K562 (cell line): Measurements from ENCODE around the gene LYRM7. TPM values are rescaled to one million over a fixed set of nuclear protein-coding genes. Genes with fewer than 3 reads are reported as not detected.
A peak's percentile ranks its signal among the peaks of the same experiment; 100 is the strongest.

ENCODE experiments used
- BCOR ChIP-seq: fragments of 450-650 bp; IDR thresholded peaks from 2 replicates; pipeline ENCODE4 v1.6.1; 2016
- ELF1 ChIP-seq: fragments of 200-800 bp; sonication (Bioruptor generic); IDR thresholded peaks from 2 replicates; pipeline ENCODE4 v1.6.1; 2016; ENCODE audit warnings: missing genetic modification characterization, missing compliant biosample characterization
- ETV1 ChIP-seq: fragments of 450-650 bp; conservative IDR thresholded peaks from 2 replicates; pipeline ENCODE4 v1.6.1; 2016; ENCODE audit warnings: missing genetic modification characterization, control low read depth, low read depth, missing compliant biosample characterization
- HNRNPH1 ChIP-seq: fragments of 200-400 bp; formaldehyde crosslinking; optimal IDR thresholded peaks from 2 replicates; pipeline ENCODE3; 2017; ENCODE audit warnings: low read depth, mild to moderate bottlenecking, low read length, moderate library complexity
- JUNB ChIP-seq: fragments of 450-650 bp; formaldehyde crosslinking; conservative IDR thresholded peaks from 2 replicates; pipeline ENCODE4 v1.4.0; 2020; ENCODE audit warnings: mild to moderate bottlenecking
- MAX ChIP-seq: sonication (generic); formaldehyde crosslinking; IDR thresholded peaks from 2 replicates; pipeline ENCODE4 v1.9.0; 2022; ENCODE audit warnings: mild to moderate bottlenecking, missing genetic modification reagents
- PRDM10 ChIP-seq: fragments of 450-650 bp; IDR thresholded peaks from 2 replicates; pipeline ENCODE4 v1.6.1; 2018; ENCODE audit not compliant: partially characterized antibody
- RCOR1 ChIP-seq, 2 experiments: IDR thresholded peaks; 2 replicates each; pipeline ENCODE4 v1.6.1; 2012; ENCODE audit warnings: low read depth in 2 of 2, low read length in 2 of 2, borderline replicate concordance in 1 of 2, improper control_type of control experiment in 1 of 2
- USF2 ChIP-seq: sonication (generic); formaldehyde crosslinking; IDR thresholded peaks from 2 replicates; pipeline ENCODE4 v1.5.0; 2020; ENCODE audit warnings: missing genetic modification reagents
- ZNF318 ChIP-seq, 2 experiments: fragments of 450-650 bp; IDR thresholded peaks; 2 replicates each; pipeline ENCODE4 v1.6.1; 2016; ENCODE audit warnings: mild to moderate bottlenecking in 2 of 2, borderline replicate concordance in 1 of 2, low read depth in 1 of 2, moderate library complexity in 1 of 2
- polyA plus RNA-seq, 8 experiments: library from polyadenylated mRNA; depleted of rRNA in 4 of 8; stranded (reverse) in 5 of 8; unstranded in 3 of 8; fragments of >200 nt; fragmentation: Nextera tagmentation in 2 of 8; fragmentation: Illumina TruSeq in 1 of 8; extraction: Ambion mirVana in 2 of 8; extraction: Trizol in 1 of 8; gene quantifications; 2 replicates each; pipeline versions ENCODE4 v1.2.1 to v1.2.3, GENCODE V29; 2011 to 2014; ENCODE audit warnings: inconsistent platforms in 1 of 8, missing spikeins in 1 of 8
- total RNA-seq, 7 experiments: library from RNA; depleted of rRNA in 6 of 7; stranded (reverse); fragments of >200 nt in 6 of 7; fragmentation: Illumina TruSeq in 2 of 7; extraction: Trizol in 2 of 7; gene quantifications; 2 replicates each; pipeline versions ENCODE4 v1.2.1 to v1.2.3, GENCODE V29; 2011 to 2021; ENCODE audit warnings: low replicate concordance in 1 of 7

LYRM7 gene
- total and polyA plus RNA-seq, 9 of the 15 experiments (the other 6 are each of a cell fraction or from before 2014, with no cell fraction given) = 16.2 to 70.1 (median 33.3) TPM

GRCh38 chr5:131252824-131253171, 82.1 kb downstream of the LYRM7 start (continued):
- TF ChIP-seq ELF1 (peak; percentile 68), ZNF318 (IDR thresholded peaks at IDR 0.05; ENCODE audit: borderline replicate concordance in 1 of 2, low read depth in 1 of 2) (no peak), BCOR (no peak), MAX (CRISPR knock-in tag) (no peak), USF2 (CRISPR knock-in tag) (no peak), PRDM10 (no peak), ETV1 (tag) (peak; percentile 78), RCOR1 (IDR thresholded peaks at IDR 0.05; ENCODE audit: borderline replicate concordance in 1 of 2, low read depth in 2 of 2, low read length in 2 of 2) (peak in 1 of 2 experiments; percentile 42; a peak in 2 of 4 replicates), HNRNPH1 (no peak), JUNB (CRISPR knock-in tag) (no peak)
